Measurements from ENCODE around the gene GRN. TPM values are rescaled to one million over a fixed set of nuclear protein-coding genes. Genes with fewer than 3 reads are reported as not detected.

GRN gene
- total and polyA plus RNA-seq, 2 of the 13 experiments (the other 11 are each of a cell fraction or from before 2014, with no cell fraction given), result 86.6 to 143 TPM

GRCh38 chr17:44331249-44331760, 13.8 kb upstream of the GRN start (continued):
- TF ChIP-seq MNT (IDR thresholded peaks at IDR 0.05) (no peak), GABPB1 (CRISPR knock-in tag; IDR thresholded peaks at IDR 0.05) (no peak), ZNF296 (CRISPR knock-in tag; conservative IDR thresholded peaks at IDR 0.05) (no peak), FOXO4 (CRISPR knock-in tag; conservative IDR thresholded peaks at IDR 0.05) (0 out of 2 replicates have a peak, but pooled peaks have one; percentile 43), ZNF782 (CRISPR knock-in tag; IDR thresholded peaks at IDR 0.05; ENCODE audit: borderline replicate concordance) (no peak), ZXDC (CRISPR knock-in tag; IDR thresholded peaks at IDR 0.05) (no peak), NFKB2 (CRISPR knock-in tag; IDR thresholded peaks at IDR 0.05; ENCODE audit: borderline replicate concordance) (no peak), GMEB1 (CRISPR knock-in tag; IDR thresholded peaks at IDR 0.05; ENCODE audit: borderline replicate concordance) (0 out of 2 replicates have a peak, but pooled peaks have one; percentile 6), ZFP1 (CRISPR knock-in tag; IDR thresholded peaks at IDR 0.05) (no peak), KLF11 (CRISPR knock-in tag; IDR thresholded peaks at IDR 0.05) (no peak), THAP7 (CRISPR knock-in tag; IDR thresholded peaks at IDR 0.05) (no peak), ZNF576 (CRISPR knock-in tag; IDR thresholded peaks at IDR 0.05) (no peak), ZNF276 (CRISPR knock-in tag; IDR thresholded peaks at IDR 0.05; ENCODE audit: low read depth) (no peak), NFIC (IDR thresholded peaks at IDR 0.05; ENCODE audit: low read length) (no peak), BHLHE40 (IDR thresholded peaks at IDR 0.05; ENCODE audit: low read length) (peak; percentile 62), RBM22 (optimal IDR thresholded peaks at IDR 0.05; ENCODE audit: low read length) (no peak), ZNF879 (CRISPR knock-in tag; IDR thresholded peaks at IDR 0.05) (no peak), E2F5 (CRISPR knock-in tag; conservative IDR thresholded peaks at IDR 0.05) (no peak), ZNF737 (CRISPR knock-in tag; IDR thresholded peaks at IDR 0.05; ENCODE audit: borderline replicate concordance) (no peak)
